Endothelial cell of umbilical vein (primary cell): Measurements from ENCODE around the gene PNPLA7. TPM values are rescaled to one million over a fixed set of nuclear protein-coding genes. Genes with fewer than 3 reads are reported as not detected.

ENCODE experiments used
- BruUV-seq: library from RNA; stranded (reverse); fragments of 400-500 nt; replicated peaks from 2 replicates; lab custom pipeline; 2021; lab: Mats Ljungman, UMichigan
- CTCF ChIA-PET: fragments of 300-600, 350-600 bp; sonication (Branson Sonifier 250); formaldehyde crosslinking; loops from one replicate; lab custom pipeline; 2021; ENCODE audit warnings: antibody characterized with exemption, inconsistent platforms; lab: Charles Lee
- POLR2A ChIA-PET: fragments of 300-600, 350-600 bp; sonication (Branson Sonifier 250); formaldehyde crosslinking; loops from one replicate; lab custom pipeline; 2021; ENCODE audit warnings: antibody characterized with exemption, inconsistent platforms; lab: Charles Lee
- DNase-seq: peaks from one replicate; pipeline ENCODE4 v3.0.0-alpha.2; 2011; ENCODE audit warnings: low read depth, low spot score
- FAIRE-seq: peaks from 2 replicates; lab custom pipeline; 2011; peaks lifted over from hg19 to GRCh38; lab: Jason Lieb, UNC
- H2AFZ ChIP-seq: 2 replicates; pipeline ENCODE4 v1.6.0; 2012; ENCODE audit warnings: low read depth, low read length, control low read depth, inconsistent platforms
- H3K27ac ChIP-seq: 2 replicates; pipeline ENCODE4 v1.5.1; 2011; ENCODE audit warnings: low read depth, mild to moderate bottlenecking, control low read depth, low read length, moderate library complexity; ENCODE audit not compliant: insufficient read depth
- H3K27me3 ChIP-seq, 2 experiments: 2 replicates each; pipeline versions ENCODE4 v1.6.0 to v1.6.1; 2011; ENCODE audit warnings: low read length in 2 of 2, mixed read lengths in 1 of 2; ENCODE audit not compliant: control insufficient read depth in 2 of 2, insufficient read depth in 2 of 2
- H3K36me3 ChIP-seq, 2 experiments: 2 replicates in 1 of 2; 3 replicates in 1 of 2; pipeline ENCODE4 v1.5.1; 2011; ENCODE audit warnings: low read length in 2 of 2, mild to moderate bottlenecking in 1 of 2, moderate library complexity in 1 of 2; ENCODE audit not compliant: control insufficient read depth in 2 of 2, insufficient read depth in 2 of 2; ENCODE audit errors: extremely low read depth in 1 of 2
- H3K4me1 ChIP-seq: 3 replicates; pipeline ENCODE4 v1.5.1; 2011; ENCODE audit warnings: mild to moderate bottlenecking, low read length; ENCODE audit not compliant: control insufficient read depth, insufficient read depth; ENCODE audit errors: extremely low read depth
- H3K4me2 ChIP-seq: 2 replicates; pipeline ENCODE4 v1.6.1; 2011; ENCODE audit warnings: low read length, control low read depth, mixed read lengths; ENCODE audit not compliant: insufficient read depth
- H3K4me3 ChIP-seq, 3 experiments: fragments of 200-600 bp in 1 of 3; sonication (generic), shearing (Covaris generic) in 1 of 3; replicated peaks in 1 of 3; 2 replicates each; pipeline ENCODE4 v1.5.1; 2011 to 2016; ENCODE audit warnings: control low read depth in 3 of 3, low read length in 3 of 3, mild to moderate bottlenecking in 2 of 3, inconsistent platforms in 1 of 3, low read depth in 1 of 3, moderate library complexity in 1 of 3; ENCODE audit not compliant: insufficient read depth in 1 of 3
- H3K79me2 ChIP-seq: 2 replicates; pipeline ENCODE4 v1.6.0; 2012; ENCODE audit warnings: low read length, inconsistent platforms; ENCODE audit not compliant: control insufficient read depth, insufficient read depth
- H3K9ac ChIP-seq: replicated peaks from 2 replicates; pipeline ENCODE3; 2011; ENCODE audit warnings: low read length, control low read depth; ENCODE audit not compliant: insufficient read depth; ENCODE audit errors: extremely low read depth
- H3K9me1 ChIP-seq: replicated peaks from 3 replicates; pipeline ENCODE4 v1.6.0; 2011; ENCODE audit warnings: mild to moderate bottlenecking, low read length; ENCODE audit not compliant: control insufficient read depth, insufficient read depth; ENCODE audit errors: extremely low read depth
- H3K9me3 ChIP-seq: replicated peaks from 2 replicates; pipeline ENCODE4 v1.5.1; 2012; ENCODE audit warnings: low read length, inconsistent platforms; ENCODE audit not compliant: control insufficient read depth, insufficient read depth
- H4K20me1 ChIP-seq: replicated peaks from 2 replicates; pipeline ENCODE3; 2011; ENCODE audit warnings: mild to moderate bottlenecking, low read length; ENCODE audit not compliant: control insufficient read depth, insufficient read depth; ENCODE audit errors: extremely low read depth
- EZH2 ChIP-seq: IDR thresholded peaks from 2 replicates; pipeline ENCODE4 v1.6.1; 2012; ENCODE audit warnings: borderline replicate concordance, low read depth, mild to moderate bottlenecking, moderate library complexity, low read length, inconsistent platforms; ENCODE audit not compliant: severe bottlenecking
- FOS ChIP-seq: IDR thresholded peaks from 2 replicates; pipeline ENCODE4 v1.6.1; 2011; ENCODE audit warnings: mild to moderate bottlenecking, low read length, moderate library complexity, borderline replicate concordance; ENCODE audit not compliant: insufficient read depth
- POLR2A ChIP-seq: IDR thresholded peaks from 2 replicates; pipeline ENCODE4 v1.6.1; 2012; ENCODE audit warnings: low read depth, mild to moderate bottlenecking, control low read depth, low read length
- dilution Hi-C: fragments of 300-500 bp; cut with MboI; formaldehyde crosslinking; loops from one replicate; pipeline ENCODE4 v1.15.0; 2019; ENCODE audit warnings: low sequenced_read_pairs; ENCODE audit not compliant: extremely low pct_ligation_motif_present
- intact Hi-C: fragments of 100-400 bp; cut with micrococcal nuclease; formaldehyde crosslinking; loops from one replicate; pipeline ENCODE4 v1.10.0; 2022
- polyA plus RNA-seq, 4 experiments: library from polyadenylated mRNA; depleted of rRNA in 3 of 4; stranded (reverse) in 3 of 4; unstranded in 1 of 4; fragments of >200 nt; gene quantifications; 2 replicates each; pipeline versions ENCODE4 v1.2.1 to v1.2.3, GENCODE V29; 2011 to 2012; ENCODE audit warnings: missing spikeins in 1 of 4
- total RNA-seq: library from RNA; stranded (reverse); gene quantifications from 2 replicates; pipeline ENCODE4 v1.2.3, GENCODE V29; 2021
- TF ChIP-seq, protein P1 (sequence below): IDR thresholded peaks from 2 replicates; pipeline ENCODE4 v1.6.1; 2011; ENCODE audit not compliant: insufficient read depth, insufficient read length
- TF ChIP-seq, protein P2 (sequence below), 2 donors: IDR thresholded peaks; 1 replicate in 1 of 2; 2 replicates in 1 of 2; pipeline ENCODE4 v1.5.1; 2011; ENCODE audit warnings: low read length in 2 of 2, mild to moderate bottlenecking in 2 of 2, moderate library complexity in 2 of 2, control low read depth in 1 of 2, inconsistent platforms in 1 of 2, low read depth in 1 of 2; ENCODE audit not compliant: insufficient read depth in 1 of 2; ENCODE audit errors: extremely low read depth in 1 of 2

Gene PNPLA7
- total and polyA plus RNA-seq, 2 donors (not counting 3 experiments of a cell fraction or from before 2014, with no cell fraction given), result 1.0 to 1.9 TPM

DNA sequence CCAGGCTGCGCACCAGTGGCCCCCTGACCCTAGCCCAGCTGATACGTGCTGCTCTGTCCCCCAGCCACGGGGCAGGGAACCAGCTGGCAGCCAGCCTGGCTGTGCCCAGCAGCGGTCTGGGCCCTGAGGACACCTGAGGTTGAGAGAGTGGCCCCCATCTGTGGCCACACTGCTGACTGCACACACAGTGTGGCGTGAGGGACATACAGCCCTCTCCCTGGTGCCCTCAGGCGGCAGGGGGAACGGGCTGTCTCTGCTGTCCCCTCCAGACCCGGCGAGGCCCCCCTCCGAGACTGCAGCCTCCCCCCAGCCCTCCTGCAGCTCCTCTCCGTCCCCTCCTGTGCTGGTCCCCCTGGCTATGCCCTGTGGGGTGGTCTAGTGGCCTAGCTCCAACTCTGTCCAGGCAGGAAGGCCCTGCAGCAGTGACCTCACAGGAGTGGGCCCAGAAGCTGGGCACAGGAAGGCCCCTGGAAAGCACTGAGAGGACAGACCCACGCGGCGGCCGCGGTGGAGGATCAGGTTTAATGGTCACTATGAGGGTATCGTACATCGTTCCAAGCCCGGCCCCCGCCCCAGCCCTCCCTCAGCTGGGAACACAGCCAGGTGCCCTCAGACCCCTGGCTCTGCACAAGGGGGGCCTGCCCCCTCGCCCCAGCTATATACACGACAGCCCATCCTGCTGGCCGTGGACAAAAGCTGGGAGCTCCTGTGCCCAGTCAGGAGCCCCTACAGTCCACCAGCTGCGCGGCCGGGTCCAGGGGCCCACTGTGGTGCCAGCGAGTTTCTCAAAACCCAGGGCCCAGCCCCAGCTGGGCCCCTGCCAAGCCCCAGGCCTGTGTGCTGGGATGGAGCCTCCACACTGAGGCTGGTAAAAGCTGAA is 102.2 kb downstream of the PNPLA7 start:
- peaks cover 6 to 14% of the 10 kb centered on the region in 2 experiments for H3K36me3 ChIP-seq
- H3K9me3 ChIP-seq, result no peaks in the 10 kb centered on the region
- FAIRE-seq (no peak), DNase-seq (no peak)
- POLR2A ChIA-PET, result no interaction called here
- no peaks in the 10 kb centered on the region for H3K9me1 ChIP-seq
- BruUV-seq, result no TSS peak
- no peak overlapping the region for H2AFZ ChIP-seq
- CTCF ChIA-PET, result interaction anchor here (0.6 to 3.0 kb wide), 5 partner anchors 25 to 161 kb away, joined by 3 to 42 read pairs (median 3); partner anchors contain the start of genes EXD3, NOXA1 and NRARP
- intact Hi-C loops, result no loop called here
- H4K20me1 ChIP-seq, result no peaks in the 10 kb centered on the region
- dilution Hi-C loops, result no loop called here
- no peak overlapping the region for H3K9ac ChIP-seq
- no peak overlapping the region for H3K27ac ChIP-seq
- TF ChIP-seq, protein P1, sequence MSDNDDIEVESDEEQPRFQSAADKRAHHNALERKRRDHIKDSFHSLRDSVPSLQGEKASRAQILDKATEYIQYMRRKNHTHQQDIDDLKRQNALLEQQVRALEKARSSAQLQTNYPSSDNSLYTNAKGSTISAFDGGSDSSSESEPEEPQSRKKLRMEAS, result no peak
- no peak for TF ChIP-seq EZH2
- H3K4me3 ChIP-seq, result no peak overlapping the region
- no peaks in the 10 kb centered on the region for H3K4me1 ChIP-seq
- H3K4me2 ChIP-seq, result no peak overlapping the region
- no peaks in the 10 kb centered on the region for H3K27me3 ChIP-seq
- H3K79me2 ChIP-seq, result no peaks in the 10 kb centered on the region

DNA sequence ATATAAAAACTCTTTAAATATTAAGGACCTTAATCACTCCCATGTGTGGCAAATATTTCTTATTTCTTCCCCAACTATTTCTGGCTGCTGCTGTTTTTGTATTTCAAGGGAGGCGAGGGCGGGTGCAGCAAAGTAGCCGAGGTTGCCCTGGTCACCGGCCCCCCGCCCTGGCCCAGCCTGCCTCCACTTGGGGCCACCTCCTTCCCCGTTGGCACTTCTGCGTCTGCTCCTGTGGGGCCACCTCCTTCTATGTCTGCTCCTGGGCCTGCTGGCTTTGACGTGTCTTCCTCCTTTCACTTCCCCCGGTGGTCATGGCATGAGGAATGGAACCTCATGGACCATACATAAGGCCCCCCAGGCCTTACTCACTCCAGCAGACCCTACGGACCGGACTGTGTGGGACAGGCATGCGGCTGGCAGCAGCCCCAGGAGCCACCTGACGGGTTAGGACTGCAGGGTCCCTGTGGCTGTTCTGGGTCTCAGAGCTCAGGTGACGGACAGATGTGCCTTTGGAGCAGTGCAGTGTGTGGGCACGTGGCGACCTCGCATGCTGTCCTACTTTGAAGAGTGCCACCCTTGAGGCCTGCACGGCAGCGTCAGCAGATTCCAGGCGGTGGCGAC is 103.2 kb downstream of the PNPLA7 start:
- CTCF ChIA-PET, result interaction anchor here (0.6 to 3.0 kb wide), 5 partner anchors 24 to 160 kb away, joined by 3 to 42 read pairs (median 9); partner anchors contain the start of genes EXD3, NOXA1 and NRARP
- H3K9ac ChIP-seq, result no peak overlapping the region
- intact Hi-C loops, result no loop called here

More for the DNA sequence above, 103.2 kb downstream of the PNPLA7 start:
- no peak overlapping the region for H3K4me3 ChIP-seq
- no peak for FAIRE-seq
- H4K20me1 ChIP-seq, result no peaks in the 10 kb centered on the region
- POLR2A ChIA-PET, result no interaction called here
- no peak for DNase-seq
- no peak overlapping the region for H2AFZ ChIP-seq
- no peaks in the 10 kb centered on the region for H3K4me1 ChIP-seq
- H3K9me1 ChIP-seq, result no peaks in the 10 kb centered on the region
- dilution Hi-C loops, result no loop called here
- BruUV-seq, result no TSS peak
- H3K4me2 ChIP-seq, result no peak overlapping the region
- H3K27ac ChIP-seq, result no peak overlapping the region
- no peaks in the 10 kb centered on the region for H3K9me3 ChIP-seq
- peaks cover 3 to 14% of the 10 kb centered on the region in 2 experiments for H3K36me3 ChIP-seq
- H3K27me3 ChIP-seq, result no peaks in the 10 kb centered on the region
- TF ChIP-seq, protein P2, sequence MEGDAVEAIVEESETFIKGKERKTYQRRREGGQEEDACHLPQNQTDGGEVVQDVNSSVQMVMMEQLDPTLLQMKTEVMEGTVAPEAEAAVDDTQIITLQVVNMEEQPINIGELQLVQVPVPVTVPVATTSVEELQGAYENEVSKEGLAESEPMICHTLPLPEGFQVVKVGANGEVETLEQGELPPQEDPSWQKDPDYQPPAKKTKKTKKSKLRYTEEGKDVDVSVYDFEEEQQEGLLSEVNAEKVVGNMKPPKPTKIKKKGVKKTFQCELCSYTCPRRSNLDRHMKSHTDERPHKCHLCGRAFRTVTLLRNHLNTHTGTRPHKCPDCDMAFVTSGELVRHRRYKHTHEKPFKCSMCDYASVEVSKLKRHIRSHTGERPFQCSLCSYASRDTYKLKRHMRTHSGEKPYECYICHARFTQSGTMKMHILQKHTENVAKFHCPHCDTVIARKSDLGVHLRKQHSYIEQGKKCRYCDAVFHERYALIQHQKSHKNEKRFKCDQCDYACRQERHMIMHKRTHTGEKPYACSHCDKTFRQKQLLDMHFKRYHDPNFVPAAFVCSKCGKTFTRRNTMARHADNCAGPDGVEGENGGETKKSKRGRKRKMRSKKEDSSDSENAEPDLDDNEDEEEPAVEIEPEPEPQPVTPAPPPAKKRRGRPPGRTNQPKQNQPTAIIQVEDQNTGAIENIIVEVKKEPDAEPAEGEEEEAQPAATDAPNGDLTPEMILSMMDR (IDR thresholded peaks at IDR 0.05; ENCODE audit: extremely low read depth in 1 of 2, insufficient read depth in 1 of 2, low read depth in 1 of 2, low read length in 2 of 2), result no peak
- TF ChIP-seq FOS (no peak), POLR2A (no peak)
- no peaks in the 10 kb centered on the region for H3K79me2 ChIP-seq
